K562 (cell line): Measurements from ENCODE around the gene ZP3. TPM values are rescaled to one million over a fixed set of nuclear protein-coding genes. Genes with fewer than 3 reads are reported as not detected.

Experiments used
- ATF3 ChIP-seq, 2 experiments: fragments of 450-650 bp in 1 of 2; sonication (generic) in 1 of 2; formaldehyde crosslinking in 1 of 2; IDR thresholded peaks in 1 of 2; conservative IDR thresholded peaks in 1 of 2; 2 replicates each; pipeline versions ENCODE4 v1.6.1 to v1.8.1; 2016 to 2023; ENCODE audit warnings: mild to moderate bottlenecking in 2 of 2, moderate library complexity in 2 of 2, inconsistent platforms in 1 of 2, missing genetic modification reagents in 1 of 2
- CGGBP1 ChIP-seq: fragments of 250-450 bp; sonication (Bioruptor Pico); IDR thresholded peaks from 2 replicates; pipeline ENCODE4 v1.9.0; 2021; ENCODE audit warnings: mild to moderate bottlenecking
- E2F1 ChIP-seq: sonication (generic); formaldehyde crosslinking; IDR thresholded peaks from 2 replicates; pipeline ENCODE4 v1.8.1; 2023; ENCODE audit warnings: mild to moderate bottlenecking, missing genetic modification reagents, moderate library complexity
- GATAD2A ChIP-seq: fragments of 450-650 bp; IDR thresholded peaks from 2 replicates; pipeline ENCODE4 v1.6.1; 2017
- PREB ChIP-seq: sonication (generic); formaldehyde crosslinking; IDR thresholded peaks from 2 replicates; pipeline ENCODE4 v1.8.1; 2023; ENCODE audit warnings: mild to moderate bottlenecking, missing genetic modification reagents
- PTBP1 ChIP-seq: fragments of 200-400 bp; formaldehyde crosslinking; IDR thresholded peaks from 2 replicates; pipeline ENCODE4 v1.6.1; 2017; ENCODE audit warnings: low read depth, low read length
- RAD21 ChIP-seq, 2 experiments: fragments of 250-450 bp in 1 of 2; fragments of 450-650 bp in 1 of 2; sonication (Bioruptor Pico) in 1 of 2; formaldehyde crosslinking in 1 of 2; IDR thresholded peaks in 1 of 2; conservative IDR thresholded peaks in 1 of 2; 2 replicates each; pipeline versions ENCODE4 v1.4.0 to v1.8.0; 2020 to 2022; ENCODE audit warnings: mild to moderate bottlenecking in 2 of 2, moderate library complexity in 1 of 2
- RFX7 ChIP-seq: fragments of 250-450 bp; sonication (Bioruptor Pico); IDR thresholded peaks from 2 replicates; pipeline ENCODE4 v1.5.1; 2021; ENCODE audit warnings: mild to moderate bottlenecking
- ZNF316 ChIP-seq: fragments of 450-650 bp; IDR thresholded peaks from 2 replicates; pipeline ENCODE4 v1.6.1; 2016
- ZNF584 ChIP-seq: fragments of 200-800 bp; sonication (Bioruptor generic); IDR thresholded peaks from 2 replicates; pipeline ENCODE4 v1.6.1; 2016; ENCODE audit warnings: low read depth, mild to moderate bottlenecking, missing genetic modification characterization, missing compliant biosample characterization
- ZNF609 ChIP-seq: sonication (generic); formaldehyde crosslinking; IDR thresholded peaks from 2 replicates; pipeline ENCODE4 v1.8.1; 2023; ENCODE audit warnings: missing genetic modification reagents, mild to moderate bottlenecking, borderline replicate concordance
- ZNF639 ChIP-seq, 2 experiments: fragments of 200-800 bp in 1 of 2; sonication (Bioruptor generic) in 1 of 2; sonication (generic) in 1 of 2; formaldehyde crosslinking in 1 of 2; IDR thresholded peaks in 1 of 2; conservative IDR thresholded peaks in 1 of 2; 2 replicates each; pipeline versions ENCODE4 v1.5.0 to v1.6.1; 2016 to 2020; ENCODE audit warnings: missing compliant biosample characterization in 1 of 2, missing genetic modification characterization in 1 of 2, missing genetic modification reagents in 1 of 2
- ZNF707 ChIP-seq: fragments of 250-450 bp; sonication (Bioruptor Pico); conservative IDR thresholded peaks from 2 replicates; pipeline ENCODE4 v1.8.0; 2022; ENCODE audit warnings: inconsistent platforms, mild to moderate bottlenecking, moderate library complexity
- ZNF766 ChIP-seq: fragments of 200-800 bp; sonication (Bioruptor generic); conservative IDR thresholded peaks from 2 replicates; pipeline ENCODE4 v1.6.1; 2016; ENCODE audit warnings: missing genetic modification characterization, missing compliant biosample characterization
- ZNF830 ChIP-seq: fragments of 250-450 bp; sonication (Bioruptor Pico); IDR thresholded peaks from 2 replicates; pipeline ENCODE4 v1.5.0; 2021; ENCODE audit warnings: mild to moderate bottlenecking
- polyA plus RNA-seq, 8 experiments: library from polyadenylated mRNA; depleted of rRNA in 4 of 8; stranded (reverse) in 5 of 8; unstranded in 3 of 8; fragments of >200 nt; fragmentation: Nextera tagmentation in 2 of 8; fragmentation: Illumina TruSeq in 1 of 8; extraction: Ambion mirVana in 2 of 8; extraction: Trizol in 1 of 8; gene quantifications; 2 replicates each; pipeline versions ENCODE4 v1.2.1 to v1.2.3, GENCODE V29; 2011 to 2014; ENCODE audit warnings: inconsistent platforms in 1 of 8, missing spikeins in 1 of 8
- total RNA-seq, 7 experiments: library from RNA; depleted of rRNA in 6 of 7; stranded (reverse); fragments of >200 nt in 6 of 7; fragmentation: Illumina TruSeq in 2 of 7; extraction: Trizol in 2 of 7; gene quantifications; 2 replicates each; pipeline versions ENCODE4 v1.2.1 to v1.2.3, GENCODE V29; 2011 to 2021; ENCODE audit warnings: low replicate concordance in 1 of 7

The ZP3 gene
- total and polyA plus RNA-seq, 9 of the 15 experiments (the other 6 are each of a cell fraction or from before 2014, with no cell fraction given), result 1.4 to 3.8 (median 2.4) TPM

- TF ChIP-seq CGGBP1 (CRISPR knock-in tag) (no peak), ZNF584 (0 out of 2 replicates have a peak, but pooled peaks have one; percentile 49), ZNF830 (CRISPR knock-in tag) (no peak; the same call in 1 of the 2 replicates), PREB (CRISPR knock-in tag) (no peak), ZNF707 (CRISPR knock-in tag) (no peak), ZNF766 (CRISPR knock-in tag) (no peak), ZNF316 (no peak; the same call in 1 of the 2 replicates), PTBP1 (peak; percentile 82), RFX7 (CRISPR knock-in tag) (no peak), E2F1 (peak; percentile 71; the same call in 1 of the 2 replicates), RAD21 (CRISPR knock-in tag; conservative IDR thresholded peaks at IDR 0.05 in 1 of 2, IDR thresholded peaks at IDR 0.05 in 1 of 2) (peak in 1 of 2 experiments; percentile 31; a peak in 2 of 4 replicates), GATAD2A (no peak; the same call in 1 of the 2 replicates), ZNF609 (no peak), ATF3 (IDR thresholded peaks at IDR 0.05) (no peak), ATF3 (CRISPR knock-in tag; conservative IDR thresholded peaks at IDR 0.05) (peak; percentile 30; the same call in 1 of the 2 replicates), ZNF639 (CRISPR knock-in tag; conservative IDR thresholded peaks at IDR 0.05 in 1 of 2, IDR thresholded peaks at IDR 0.05 in 1 of 2) (peak in 1 of 2 experiments; percentile 55; a peak in 1 of 4 replicates)
Observed at GRCh38 chr7:76397409-76398183, 27.2 kb upstream of the ZP3 start (continued).
